GM12891 (cell line): Measurements from ENCODE around the gene DDX18.

Experiments used
- POLR2A ChIP-seq: IDR thresholded peaks from 2 replicates; pipeline ENCODE4 v1.6.1; 2011; ENCODE audit warnings: low read depth, low read length, control low read depth
- POLR2AphosphoS5 ChIP-seq: IDR thresholded peaks from 2 replicates; pipeline ENCODE4 v1.6.1; 2011; ENCODE audit warnings: low read depth, low read length, control low read depth
- POU2F2 ChIP-seq: IDR thresholded peaks from 2 replicates; pipeline ENCODE4 v1.6.1; 2011; ENCODE audit warnings: low read depth, mild to moderate bottlenecking, control low read depth, low read length, moderate library complexity
- SPI1 ChIP-seq: IDR thresholded peaks from 2 replicates; pipeline ENCODE4 v1.6.1; 2011; ENCODE audit warnings: low read depth, low read length, control low read depth
- TAF1 ChIP-seq: IDR thresholded peaks from 2 replicates; pipeline ENCODE4 v1.6.1; 2011; ENCODE audit warnings: low read depth, low read length, control low read depth

DNA sequence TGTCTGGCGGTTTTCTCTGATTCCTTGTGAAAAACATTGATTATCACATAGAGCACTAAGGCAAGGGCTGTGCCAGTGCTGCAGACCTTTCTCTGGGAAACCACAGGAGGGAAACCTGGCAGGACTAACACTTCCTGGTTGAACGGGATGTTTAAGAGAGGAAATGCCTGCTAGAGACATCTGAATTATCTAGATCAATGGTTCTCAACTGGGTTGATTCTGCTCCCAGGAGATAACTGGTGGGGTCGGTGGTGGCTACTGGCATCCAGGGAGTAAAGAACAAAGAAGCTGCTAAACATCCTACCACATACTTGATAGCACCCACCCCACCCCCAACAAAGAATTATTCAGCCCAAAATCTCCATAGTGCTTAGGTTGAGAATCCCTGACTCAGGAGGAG is 37.5 kb downstream of the DDX18 start:
- TF ChIP-seq TAF1 = no peak
- TF ChIP-seq POLR2AphosphoS5 = no peak
- TF ChIP-seq POLR2A = no peak
- TF ChIP-seq POU2F2 = no peak
- no peak for TF ChIP-seq SPI1
